Stimulated activated naive CD8-positive, alpha-beta T cell treated with anti-CD3 and anti-CD28 coated beads, Interleukin-15, Interleukin-2, amounts not matched to agents 100 U/mL and 50 U/mL, for 24 hours (primary cell): Measurements from ENCODE around the gene LILRA2.
"Not testable (repeated sequence)": the region's sequence is repeated elsewhere in the genome, so short reads cannot be mapped to it uniquely, and the experiment has no call there.

Experiments used
- ATAC-seq: fragments of 150-1000 bp; cut with Tn5 transposase; one replicate; pipeline ENCODE4 v1.10.0; 2021
- DNase-seq: peaks from one replicate; pipeline ENCODE4 v3.0.0; 2021

LILRA2 gene

GRCh38 chr19:54571715-54572615, 1.6 kb upstream of the LILRA2 start:
- DNase-seq, ATAC-seq: not testable (repeated sequence)

GRCh38 chr19:54572696-54573311, 786 bp upstream of the LILRA2 start:
- DNase-seq: no peak
- ATAC-seq: no peak

- no peak for DNase-seq
- ATAC-seq: no peak
Observed at GRCh38 chr19:54574051-54574450, 461 bp downstream of the LILRA2 start.

- ATAC-seq (no peak), DNase-seq (no peak)
Observed at GRCh38 chr19:54574527-54575056, 1.0 kb downstream of the LILRA2 start.

GRCh38 chr19:54575205-54575604, 1.6 kb downstream of the LILRA2 start:
- not testable (repeated sequence) for DNase-seq, ATAC-seq

GRCh38 chr19:54576411-54576976, 2.9 kb downstream of the LILRA2 start:
- no peak for ATAC-seq

GRCh38 chr19:54577334-54577733, 3.7 kb downstream of the LILRA2 start:
- no peak for ATAC-seq

More at GRCh38 chr19:54576411-54576976, 2.9 kb downstream of the LILRA2 start:
- no peak for DNase-seq

GRCh38 chr19:54578268-54578667, 4.7 kb downstream of the LILRA2 start:
- ATAC-seq, DNase-seq: not testable (repeated sequence)

More at GRCh38 chr19:54577334-54577733, 3.7 kb downstream of the LILRA2 start:
- no peak for DNase-seq

- no peak for DNase-seq
- ATAC-seq: no peak
Observed at GRCh38 chr19:54586397-54586796, 12.8 kb downstream of the LILRA2 start.

GRCh38 chr19:54587026-54587425, 13.4 kb downstream of the LILRA2 start:
- no peak for ATAC-seq
- no peak for DNase-seq

GRCh38 chr19:54593445-54593844, 19.9 kb downstream of the LILRA2 start, which contains the start of gene LILRA1:
Gene LILRA1, plus strand, starts transcription at chr19:54593632. Its CDS starts 613 bp downstream, at chr19:54594245.
- not testable (repeated sequence) for DNase-seq, ATAC-seq

- ATAC-seq, DNase-seq: not testable (repeated sequence)
Observed at GRCh38 chr19:54593931-54594626, 20.5 kb downstream of the LILRA2 start.

GRCh38 chr19:54594737-54595136, 21.1 kb downstream of the LILRA2 start:
- DNase-seq (no peak), ATAC-seq (no peak)

GRCh38 chr19:54595680-54596436, 22.3 kb downstream of the LILRA2 start:
- not testable (repeated sequence) for DNase-seq, ATAC-seq

- no peak for DNase-seq
- ATAC-seq: no peak
Observed at GRCh38 chr19:54600212-54600611, 26.6 kb downstream of the LILRA2 start.

GRCh38 chr19:54606230-54606629, 32.6 kb downstream of the LILRA2 start:
- no peak for ATAC-seq
- DNase-seq: no peak

GRCh38 chr19:54606891-54607784, 33.5 kb downstream of the LILRA2 start:
- DNase-seq: no peak

GRCh38 chr19:54607785-54608150, 34.2 kb downstream of the LILRA2 start:
- DNase-seq: no peak
- no peak for ATAC-seq

More at GRCh38 chr19:54606891-54607784, 33.5 kb downstream of the LILRA2 start:
- ATAC-seq: peak; percentile 32

GRCh38 chr19:54608205-54608604, 34.6 kb downstream of the LILRA2 start:
- DNase-seq: no peak
- ATAC-seq: no peak

GRCh38 chr19:54608792-54609191, 35.2 kb downstream of the LILRA2 start:
- ATAC-seq (no peak), DNase-seq (no peak)
